Keratinocyte (primary cell): ENCODE measurements around the gene GJA9. TPM values are rescaled to one million over a fixed set of nuclear protein-coding genes. Genes with fewer than 3 reads are reported as not detected.

Experiments
- DNase-seq: peaks from one replicate; pipeline ENCODE4 v3.0.0-alpha.2; 2011; ENCODE audit warnings: low read depth, missing footprints, low spot score
- FAIRE-seq: peaks from 2 replicates; lab custom pipeline; 2011; peaks lifted over from hg19 to GRCh38; lab: Jason Lieb, UNC
- H2AFZ ChIP-seq: 2 replicates; pipeline ENCODE4 v1.6.0; 2012; ENCODE audit warnings: low read length, control low read depth, inconsistent platforms; ENCODE audit not compliant: control insufficient read depth
- H3K27ac ChIP-seq: 2 replicates; pipeline ENCODE4 v1.5.1; 2011; ENCODE audit warnings: low read length; ENCODE audit not compliant: control insufficient read depth, insufficient read depth
- H3K27me3 ChIP-seq: 3 replicates; pipeline ENCODE4 v1.6.0; 2011; ENCODE audit warnings: low read length; ENCODE audit not compliant: control insufficient read depth, insufficient read depth; ENCODE audit errors: extremely low read depth
- H3K36me3 ChIP-seq, 2 experiments: 2 replicates in 1 of 2; 3 replicates in 1 of 2; pipeline ENCODE4 v1.5.1; 2011; ENCODE audit warnings: low read length in 2 of 2, mild to moderate bottlenecking in 1 of 2; ENCODE audit not compliant: control insufficient read depth in 2 of 2, insufficient read depth in 2 of 2; ENCODE audit errors: extremely low read depth in 1 of 2
- H3K4me1 ChIP-seq: 3 replicates; pipeline ENCODE4 v1.5.1; 2011; ENCODE audit warnings: low read length; ENCODE audit not compliant: control insufficient read depth, insufficient read depth; ENCODE audit errors: extremely low read depth
- H3K4me2 ChIP-seq: 3 replicates; pipeline ENCODE4 v1.6.0; 2011; ENCODE audit warnings: low read depth, low read length; ENCODE audit not compliant: control insufficient read depth, insufficient read depth; ENCODE audit errors: extremely low read depth
- H3K4me3 ChIP-seq, 3 experiments: fragments of 200-600 bp in 1 of 3; sonication (generic) in 1 of 3; 2 replicates in 2 of 3; 3 replicates in 1 of 3; pipeline ENCODE4 v1.5.1; 2011 to 2016; ENCODE audit warnings: low read length in 3 of 3, mild to moderate bottlenecking in 3 of 3, control low read depth in 2 of 3, inconsistent platforms in 1 of 3, low read depth in 1 of 3, mixed read lengths in 1 of 3, mixed run types in 1 of 3, moderate library complexity in 1 of 3; ENCODE audit not compliant: control insufficient read depth in 2 of 3, insufficient read depth in 2 of 3; ENCODE audit errors: extremely low read depth in 1 of 3
- H3K79me2 ChIP-seq: 2 replicates; pipeline ENCODE4 v1.6.0; 2012; ENCODE audit warnings: low read length; ENCODE audit not compliant: control insufficient read depth, insufficient read depth
- H3K9ac ChIP-seq: 3 replicates; pipeline ENCODE4 v1.6.0; 2011; ENCODE audit warnings: low read length; ENCODE audit not compliant: control insufficient read depth, insufficient read depth; ENCODE audit errors: extremely low read depth
- H3K9me1 ChIP-seq: 3 replicates; pipeline ENCODE4 v1.6.0; 2011; ENCODE audit warnings: low read length; ENCODE audit not compliant: control insufficient read depth, insufficient read depth; ENCODE audit errors: extremely low read depth
- H3K9me3 ChIP-seq: 2 replicates; pipeline ENCODE4 v1.5.1; 2012; ENCODE audit warnings: low read depth, low read length; ENCODE audit not compliant: control insufficient read depth
- H4K20me1 ChIP-seq: 3 replicates; pipeline ENCODE4 v1.6.0; 2011; ENCODE audit warnings: low read length; ENCODE audit not compliant: control insufficient read depth, insufficient read depth; ENCODE audit errors: extremely low read depth
- CTCF ChIP-seq, 3 experiments: IDR thresholded peaks in 1 of 3; conservative IDR thresholded peaks in 1 of 3; optimal IDR thresholded peaks in 1 of 3; 2 replicates in 2 of 3; 3 replicates in 1 of 3; pipeline versions ENCODE3 to v1.5.1; 2011; ENCODE audit warnings: low read length in 3 of 3, mild to moderate bottlenecking in 3 of 3, moderate library complexity in 2 of 3, control low read depth in 1 of 3, inconsistent platforms in 1 of 3; ENCODE audit not compliant: insufficient read depth in 2 of 3; ENCODE audit errors: extremely low read depth in 1 of 3
- EZH2 ChIP-seq: IDR thresholded peaks from one replicate; pipeline ENCODE4 v1.6.1; 2012; ENCODE audit warnings: inconsistent platforms, mild to moderate bottlenecking, low read length, moderate library complexity
- dilution Hi-C: fragments of 300-500 bp; cut with MboI; formaldehyde crosslinking; loops from one replicate; pipeline ENCODE4 v1.7.0; 2020; ENCODE audit warnings: low sequenced_read_pairs; ENCODE audit not compliant: extremely low pct_ligation_motif_present
- polyA plus RNA-seq, 5 experiments: library from polyadenylated mRNA; depleted of rRNA in 3 of 5; stranded (reverse) in 3 of 5; stranded (forward) in 1 of 5; unstranded in 1 of 5; fragments of >200 nt; gene quantifications; 1 replicate in 1 of 5; 2 replicates in 3 of 5; 3 replicates in 1 of 5; pipeline versions ENCODE4 v1.2.1 to v1.2.3, GENCODE V29; 2011 to 2012; ENCODE audit warnings: missing spikeins in 2 of 5, low read depth in 1 of 5, low replicate concordance in 1 of 5
- small RNA-seq, 3 experiments: library from RNA; depleted of rRNA; stranded (forward); fragments of <200 nt; gene quantifications; one replicate each; pipeline ENCODE3, GENCODE V24; 2012; ENCODE audit warnings: low read depth in 3 of 3, low replicate concordance in 1 of 3; ENCODE audit not compliant: insufficient read length in 3 of 3

The GJA9 gene
- polyA plus RNA-seq, 1 donor (not counting 4 experiments of a cell fraction or from before 2014, with no cell fraction given): 0.38 TPM

DNA sequence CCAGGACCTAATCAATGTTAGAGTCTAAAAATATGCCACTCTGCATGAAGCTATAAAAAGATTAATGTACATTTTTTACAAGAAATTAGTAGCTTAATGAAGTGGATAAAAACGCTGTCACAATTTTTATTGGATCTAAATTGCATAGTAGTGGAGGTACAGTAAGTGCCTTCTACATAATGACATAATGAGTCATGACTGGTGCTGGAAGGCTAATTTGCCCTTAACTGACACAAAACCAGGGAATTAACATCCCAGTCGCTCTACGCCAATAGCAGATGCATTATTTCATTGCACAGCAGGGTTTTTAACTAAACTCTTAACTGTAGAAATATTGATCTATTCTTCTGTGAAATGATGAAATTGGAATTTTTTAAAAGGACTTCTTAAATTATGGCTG lies 55.1 kb downstream of the GJA9 start:
- Histone ChIP-seq H3K27me3 (peaks cover 3% of the 10 kb centered on the region), H3K4me3 (no peak overlapping the region), H4K20me1 (no peaks in the 10 kb centered on the region), H3K9me1 (no peaks in the 10 kb centered on the region), H3K79me2 (no peaks in the 10 kb centered on the region), H3K9ac (no peak overlapping the region), H3K9me3 (no peaks in the 10 kb centered on the region), H3K36me3 (no peaks in the 10 kb centered on the region), H3K4me2 (no peak overlapping the region), H3K27ac (no peak overlapping the region), H3K4me1 (no peaks in the 10 kb centered on the region), H2AFZ (no peak overlapping the region)
- no peak for TF ChIP-seq EZH2
- TF ChIP-seq CTCF (optimal IDR thresholded peaks at IDR 0.05 in 1 of 3, IDR thresholded peaks at IDR 0.05 in 1 of 3, conservative IDR thresholded peaks at IDR 0.05 in 1 of 3; ENCODE audit: extremely low read depth in 1 of 3, insufficient read depth in 2 of 3, low read length in 3 of 3): no peak
- no peak for DNase-seq
- dilution Hi-C loops: no loop called here
- no peak for FAIRE-seq

Small RNAs within 50 kb of the gene (small RNA-seq; reads per million reads assigned to genes)
- gene GJA9-MYCBP (0 reads per million in 3 experiments), gene RNU6-605P (0 reads per million in 3 experiments)

Other genes starting within 250 kb of the GJA9 start
- 28.8 to 37.8 TPM (median 29.0 TPM) in 3 replicates for gene RRAGC, start 21.8 kb downstream of the GJA9 start, polyA plus RNA-seq
- 22.4 to 39.9 TPM (median 23.9 TPM) in 3 replicates for gene MYCBP, start 8.2 kb downstream of the GJA9 start, polyA plus RNA-seq
- gene RHBDL2, start 60.2 kb upstream of the GJA9 start, polyA plus RNA-seq: 5.4 to 9.2 TPM (median 7.9 TPM) in 3 replicates
- gene AKIRIN1, start 109.7 kb upstream of the GJA9 start, polyA plus RNA-seq: 68.4 to 111 TPM (median 82.3 TPM) in 3 replicates
- gene NDUFS5, start 144.8 kb upstream of the GJA9 start, polyA plus RNA-seq: 709 to 977 TPM (median 742 TPM) in 3 replicates